GM19023 (cell line): ENCODE data around the gene ATG4A.
A peak's percentile ranks its signal among the peaks of the same experiment; 100 is the strongest.

ENCODE experiments used
- ATAC-seq: cut with Tn5 transposase; IDR thresholded peaks from one replicate; pipeline ENCODE4 v1.9.1; 2021; ENCODE audit warnings: mild to moderate bottlenecking, moderate library complexity; ENCODE audit not compliant: unreplicated experiment

ATG4A gene

GRCh38 chrX:108091264-108091877 is at the start of gene ATG4A, which contains the start of gene PSMD10:
Gene ATG4A (plus strand): TSS chrX:108091778. CDS start chrX:108091827, 49 bp downstream.
Gene PSMD10 (minus strand): TSS chrX:108091542. CDS start chrX:108091520, 22 bp downstream.
- peak; percentile 95 for ATAC-seq

DNA sequence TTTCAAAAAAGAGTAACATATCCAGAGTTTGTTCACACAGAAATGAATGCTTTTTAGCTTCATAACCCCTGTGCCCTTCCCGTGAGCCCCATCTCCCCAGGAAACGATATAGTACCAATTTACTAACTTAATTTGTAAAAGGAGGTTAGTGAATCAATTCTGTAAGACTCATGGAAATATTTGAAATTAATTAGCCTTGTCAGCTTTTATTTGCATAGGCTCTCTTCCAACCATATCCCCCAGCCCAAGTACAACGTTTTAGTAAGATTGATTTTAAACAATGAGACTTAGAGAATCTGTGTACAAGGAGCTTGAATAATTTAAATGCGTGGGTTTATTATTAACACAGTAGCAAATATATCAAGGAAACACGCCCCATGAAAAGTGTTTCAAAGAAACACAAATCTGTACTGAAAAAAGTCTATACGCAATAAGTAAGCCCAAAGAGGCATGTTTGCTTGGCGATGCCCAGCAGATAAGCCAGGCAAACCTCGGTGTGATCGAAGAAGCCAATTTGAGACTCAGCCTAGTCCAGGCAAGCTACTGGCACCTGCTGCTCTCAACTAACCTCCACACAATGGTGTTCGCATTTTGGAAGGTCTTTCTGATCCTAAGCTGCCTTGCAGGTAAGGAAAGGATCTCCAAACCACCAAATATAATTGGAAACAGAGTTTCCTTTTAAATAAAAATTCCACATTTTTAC is 46.9 kb upstream of the ATG4A start, which contains the start of gene VSIG1:
TSS of gene VSIG1 (plus strand) at position 512 of the 703 bp plus-strand sequence. CDS start at position 578, 66 bp downstream.
- no peak for ATAC-seq

GRCh38 chrX:108049649-108050048 is 41.9 kb upstream of the ATG4A start:
- no peak for ATAC-seq

- no peak for ATAC-seq
Measured at GRCh38 chrX:108053218-108053617, 38.4 kb upstream of the ATG4A start.

GRCh38 chrX:108055546-108055945 is 36.0 kb upstream of the ATG4A start:
- ATAC-seq, result no peak

DNA sequence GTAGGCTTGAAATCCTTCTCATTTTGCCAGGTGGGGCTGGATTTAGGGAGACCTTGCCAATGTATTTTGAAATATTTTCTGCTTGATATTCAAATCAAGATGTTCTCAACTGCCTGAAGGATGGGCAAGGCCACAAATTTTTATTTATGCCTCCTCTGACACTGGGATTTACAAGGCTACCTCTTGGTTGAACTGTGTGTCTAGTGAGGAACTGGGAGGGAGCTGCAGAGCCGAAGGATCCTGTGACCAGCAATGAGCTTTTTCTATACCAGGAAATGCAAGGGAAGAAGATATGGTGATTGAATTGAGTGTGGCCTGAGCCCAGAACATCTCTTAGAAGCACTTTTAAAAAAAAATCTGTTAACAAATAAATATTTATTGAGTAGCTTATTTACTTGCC is 31.8 kb upstream of the ATG4A start:
- no peak for ATAC-seq

- ATAC-seq, result peak; percentile 38
Measured at GRCh38 chrX:108064001-108064400, 27.6 kb upstream of the ATG4A start.

DNA sequence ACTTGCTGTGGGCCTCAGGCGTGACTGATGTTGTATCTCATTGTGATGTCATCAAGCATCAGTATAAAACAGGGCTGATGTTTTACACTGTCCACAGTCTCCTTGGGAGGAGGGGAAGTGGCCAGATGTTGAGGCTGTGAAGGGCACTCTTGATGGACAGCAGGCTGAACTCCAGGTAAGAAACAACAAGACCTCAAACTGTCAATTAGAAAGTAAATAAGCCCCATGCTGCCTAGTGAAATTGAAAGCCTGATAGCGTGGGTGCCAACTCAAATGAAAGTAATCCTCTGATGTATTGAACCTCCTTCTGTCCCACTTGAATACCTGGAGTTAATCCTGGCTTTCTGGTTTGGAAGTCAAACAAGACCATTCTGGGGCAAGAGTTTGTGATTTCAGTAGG is 27.0 kb upstream of the ATG4A start:
- peak; percentile 60 for ATAC-seq

- ATAC-seq, result no peak
Measured at GRCh38 chrX:108068121-108068520, 23.5 kb upstream of the ATG4A start.

DNA sequence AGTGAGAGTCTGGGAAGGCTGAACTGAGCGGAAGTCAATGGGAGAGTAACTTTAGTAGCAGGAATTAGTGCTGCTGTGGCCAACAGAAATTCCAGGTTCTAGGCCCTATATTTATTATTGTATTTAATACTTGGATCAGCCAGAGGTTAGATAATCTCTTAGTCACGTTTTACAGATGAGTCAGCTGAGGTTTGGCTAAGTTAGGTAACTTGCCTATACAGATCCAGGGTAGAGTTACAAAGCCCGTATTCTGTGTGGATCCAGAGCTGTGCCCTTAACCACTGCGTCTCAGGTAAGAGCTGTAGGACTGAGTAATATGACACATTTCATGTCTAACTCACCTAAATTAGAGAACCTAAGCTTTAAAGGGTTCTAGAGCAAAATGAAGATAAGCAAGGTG is 20.7 kb upstream of the ATG4A start:
- ATAC-seq, result no peak

GRCh38 chrX:108071578-108071977 is 20.0 kb upstream of the ATG4A start:
- no peak for ATAC-seq

- ATAC-seq, result no peak
Measured at GRCh38 chrX:108072746-108073145, 18.8 kb upstream of the ATG4A start.

DNA sequence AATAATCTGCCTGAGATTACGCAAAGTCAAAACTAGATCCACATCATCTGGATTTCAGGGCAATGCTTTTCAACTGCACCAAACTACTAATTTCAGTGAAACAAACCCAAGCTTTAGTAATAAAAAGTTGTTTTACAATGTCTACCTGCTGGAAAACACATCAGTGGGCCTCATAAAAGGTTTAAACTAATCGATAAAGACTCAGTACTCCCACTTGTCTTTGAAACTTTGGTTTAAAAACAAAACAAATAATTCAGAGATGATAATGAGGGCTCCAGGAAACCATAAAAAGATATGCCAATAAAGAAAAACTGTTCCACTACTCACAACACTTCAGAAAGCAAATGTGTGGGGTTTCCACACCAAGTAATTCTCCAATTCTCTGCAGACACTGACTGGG is 10.5 kb upstream of the ATG4A start:
- no peak for ATAC-seq

DNA sequence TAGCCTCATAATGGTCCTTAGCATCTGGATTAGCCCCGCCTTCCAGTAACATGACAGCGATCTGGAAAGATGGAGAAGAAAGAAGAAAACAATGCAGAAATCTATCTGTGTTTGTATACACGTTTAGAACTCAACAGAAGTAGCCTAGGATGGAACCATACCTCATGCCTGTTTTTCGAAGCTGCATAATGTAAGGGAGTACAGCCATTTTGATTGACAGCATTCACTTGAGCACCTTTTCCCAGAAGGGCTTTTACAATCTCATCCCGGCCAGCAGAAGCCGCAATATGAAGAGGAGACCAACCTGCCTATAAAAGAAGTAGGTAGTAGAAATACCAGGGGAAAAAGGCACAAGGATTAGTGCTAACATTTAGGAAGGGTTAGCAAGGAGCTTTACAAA is 3.8 kb upstream of the ATG4A start:
- ATAC-seq, result no peak

GRCh38 chrX:108088511-108088910 is 3.1 kb upstream of the ATG4A start:
- no peak for ATAC-seq

DNA sequence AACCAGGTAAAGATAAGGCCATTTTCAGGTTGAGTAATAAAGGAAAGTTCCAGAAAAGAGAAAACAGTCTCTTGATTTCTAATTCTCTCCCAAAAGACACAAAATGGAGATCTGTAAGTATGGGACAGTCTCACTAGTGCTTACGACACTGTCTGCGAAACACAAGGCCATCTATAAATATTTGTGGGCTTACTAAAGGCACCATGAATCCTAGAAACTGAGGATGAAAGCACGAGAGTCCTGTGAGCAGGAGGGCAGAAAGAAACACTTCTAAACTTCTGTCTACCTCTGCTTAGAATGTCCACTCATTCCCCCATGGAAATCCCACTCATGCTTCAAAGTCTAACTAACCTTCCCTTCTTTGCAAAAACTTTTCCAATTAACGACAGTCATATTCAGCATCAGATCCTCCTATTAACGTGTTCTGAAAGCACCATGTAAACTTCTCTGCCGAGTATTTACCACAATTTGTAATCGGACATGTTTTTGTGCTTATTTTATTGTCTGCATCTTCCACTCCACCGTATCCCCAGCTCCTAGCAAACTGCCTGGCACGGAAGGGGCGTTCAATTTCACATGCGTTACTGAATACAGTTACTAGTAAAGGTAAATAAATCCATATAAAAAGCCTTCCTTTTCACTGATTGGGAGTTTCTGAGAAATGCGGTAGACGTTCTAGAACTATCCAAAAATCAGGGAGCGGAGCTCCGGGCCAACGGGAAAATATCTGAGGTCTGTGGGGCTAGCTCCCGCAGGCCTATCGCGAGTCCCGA is 901 bp upstream of the ATG4A start:
- no peak for ATAC-seq

- ATAC-seq, result peak; percentile 46
Measured at GRCh38 chrX:108091878-108092291, 307 bp downstream of the ATG4A start.

GRCh38 chrX:108097380-108097779 is 5.8 kb downstream of the ATG4A start:
- ATAC-seq, result no peak

DNA sequence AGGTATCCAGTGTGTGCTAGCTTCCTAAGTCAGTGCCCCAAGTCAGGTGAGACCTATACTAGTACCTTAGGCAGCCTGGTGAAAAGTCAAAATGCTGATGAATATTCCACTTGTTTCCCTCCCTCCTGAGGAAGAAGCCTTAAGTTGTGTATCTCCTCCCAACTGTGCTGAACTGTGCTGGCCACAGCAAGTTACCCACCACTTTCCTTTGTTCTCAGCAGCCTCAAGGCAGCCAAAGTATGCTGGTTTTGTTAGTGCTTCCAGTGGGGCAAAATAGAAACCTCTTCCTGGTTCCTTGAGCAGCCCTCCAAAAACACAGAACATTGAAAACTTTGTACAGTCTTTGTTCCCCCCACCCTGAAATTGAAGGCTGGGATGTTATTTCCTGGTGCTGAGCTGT is 13.9 kb downstream of the ATG4A start:
- ATAC-seq, result no peak

DNA sequence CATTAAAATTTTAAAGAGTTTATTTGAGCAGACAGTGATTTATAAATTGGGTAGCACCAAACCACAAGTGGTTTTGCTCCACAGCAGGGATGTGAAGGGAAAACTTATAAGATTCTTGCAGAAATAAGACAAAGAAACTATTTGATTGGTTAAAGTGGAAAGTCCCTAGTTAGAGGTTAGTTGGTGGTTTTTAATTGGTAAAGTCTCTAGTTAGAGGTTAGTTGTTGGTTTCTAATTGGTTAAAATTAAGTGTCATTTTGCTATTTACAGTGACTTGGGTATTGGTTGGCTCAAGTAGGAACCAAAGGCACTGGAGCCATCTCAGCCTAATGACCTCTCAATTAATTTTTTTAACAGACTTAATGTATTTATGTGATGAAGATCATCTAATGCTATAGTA is 23.0 kb downstream of the ATG4A start:
- no peak for ATAC-seq

GRCh38 chrX:108117988-108118387 is 26.4 kb downstream of the ATG4A start:
- ATAC-seq, result no peak

GRCh38 chrX:108121291-108121690 is 29.7 kb downstream of the ATG4A start:
- ATAC-seq, result no peak
